Posterior vena cava (tissue), 2 donors: ENCODE data around the gene EFNA1. TPM values are rescaled to one million over a fixed set of nuclear protein-coding genes. Genes with fewer than 3 reads are reported as not detected.

ENCODE experiments used
- DNase-seq: peaks from one replicate; pipeline ENCODE4 v3.0.0-alpha.2; 2020; ENCODE audit warnings: low spot score
- intact Hi-C, 2 donors: fragments of 100-400 bp; cut with DNase I; formaldehyde crosslinking; loops; one replicate each; pipeline versions ENCODE4 v1.14.1 to v1.14.2; 2022 to 2023
- total RNA-seq, 2 donors: library from RNA; stranded (reverse); fragmentation: NEBNext Ultra II Directional; extraction: Animal tissue kit (Norgen Biotek cat#: 25700); gene quantifications; one replicate each; pipeline ENCODE4 v1.2.1, GENCODE V29; 2021
- donor health status: DM: yes; HTN: yes; CAD: no.
- donor health status: DM: yes; HTN: yes; CAD: no.

The EFNA1 gene
- total RNA-seq, 2 donors from 2014 or later, result 12.6 to 13.2 TPM

DNA sequence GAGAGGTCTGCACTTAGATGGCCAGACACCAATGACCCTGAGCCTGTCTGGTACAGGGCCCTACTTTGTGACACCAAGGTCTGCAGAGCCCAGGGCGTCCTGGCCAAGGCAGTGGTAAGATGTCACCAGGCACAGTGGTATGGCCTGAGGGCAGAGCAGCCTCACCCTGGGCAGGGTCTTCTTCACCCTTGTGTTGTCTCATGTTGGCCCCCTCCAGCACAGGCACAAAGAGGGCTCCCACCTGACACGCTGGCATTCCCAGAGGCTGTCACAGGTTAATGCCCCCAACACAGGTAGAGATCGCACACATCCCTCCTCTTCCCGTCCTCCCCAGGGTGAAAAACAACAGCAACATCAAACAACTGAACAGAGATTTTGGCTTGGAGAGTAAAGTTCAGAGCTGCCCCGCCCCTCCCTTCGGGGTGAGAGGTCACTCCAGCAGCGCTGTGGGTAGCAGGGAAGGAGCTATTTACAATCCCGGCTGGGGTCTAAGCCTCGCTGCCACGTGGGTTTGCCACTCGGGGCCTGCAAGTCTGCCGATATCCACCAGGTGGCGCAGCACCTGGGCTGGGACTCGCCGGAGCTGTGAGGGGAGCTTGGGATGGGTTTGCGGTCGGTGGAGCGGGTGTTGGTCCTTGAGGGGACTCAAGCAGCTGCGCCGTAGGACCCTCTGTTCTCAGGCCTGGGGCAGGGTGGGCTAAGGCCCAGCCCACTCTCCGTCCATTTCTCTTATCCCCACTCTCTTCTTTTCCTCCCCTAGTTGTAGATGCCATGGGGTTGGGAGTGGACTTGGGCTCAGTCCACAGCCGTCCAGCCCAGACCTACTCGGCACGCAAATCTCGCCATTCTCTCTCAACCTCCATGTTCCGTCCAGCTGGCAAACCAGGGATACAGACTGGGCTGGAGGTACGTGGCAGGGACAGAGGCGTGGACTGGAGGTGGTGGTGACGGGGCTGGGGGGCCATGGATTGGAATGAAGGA, 36.3 kb upstream of the EFNA1 start:
- DNase-seq, result peak; percentile 94
- intact Hi-C loops, result loop anchor here (1.0 to 5.0 kb wide), 4 partner anchors 36 to 76 kb away; partner anchors contain the start of gene EFNA1 (in 1 of the 2)

- DNase-seq, result no peak
- intact Hi-C loops, result loop anchor here (1.0 to 5.0 kb wide), 4 partner anchors 35 to 75 kb away; partner anchors contain the start of gene EFNA1 (in 1 of the 2)
Observed at GRCh38 chr1:155092131-155092530, 35.5 kb upstream of the EFNA1 start.

DNA sequence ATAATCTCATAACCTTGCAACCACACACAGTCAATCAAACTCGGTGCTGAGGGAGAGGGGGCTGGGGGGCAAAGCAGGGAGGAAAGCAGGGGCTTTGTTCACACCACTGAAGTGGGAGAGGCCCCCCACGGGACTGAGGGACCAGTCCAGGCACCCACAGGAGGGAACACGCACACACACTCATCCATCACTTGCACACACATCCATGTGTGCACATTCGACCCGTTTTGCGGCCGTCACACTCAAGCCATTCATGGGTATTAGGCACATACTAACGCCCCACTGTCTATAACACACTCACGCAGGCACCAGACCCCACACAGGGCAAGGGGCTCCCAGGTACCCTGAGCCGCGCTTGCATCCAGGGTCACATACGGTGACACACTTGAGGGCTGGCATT, 35.0 kb upstream of the EFNA1 start:
- intact Hi-C loops, result loop anchor here (1.0 to 5.0 kb wide), 4 partner anchors 35 to 75 kb away; partner anchors contain the start of gene EFNA1 (in 1 of the 2)
- no peak for DNase-seq

GRCh38 chr1:155093911-155094621, 33.6 kb upstream of the EFNA1 start:
- no peak for DNase-seq
- intact Hi-C loops, result loop anchor here (2.0 to 5.0 kb wide), 3 partner anchors 33 to 73 kb away; partner anchors contain the start of gene EFNA1 (in 1 of the 2)

GRCh38 chr1:155094622-155094948, 33.1 kb upstream of the EFNA1 start:
- no peak for DNase-seq
- intact Hi-C loops, result loop anchor here (5.0 kb wide), 2 partner anchors 33 to 73 kb away; partner anchors contain the start of gene EFNA1 (in 1 of the 2)

DNA sequence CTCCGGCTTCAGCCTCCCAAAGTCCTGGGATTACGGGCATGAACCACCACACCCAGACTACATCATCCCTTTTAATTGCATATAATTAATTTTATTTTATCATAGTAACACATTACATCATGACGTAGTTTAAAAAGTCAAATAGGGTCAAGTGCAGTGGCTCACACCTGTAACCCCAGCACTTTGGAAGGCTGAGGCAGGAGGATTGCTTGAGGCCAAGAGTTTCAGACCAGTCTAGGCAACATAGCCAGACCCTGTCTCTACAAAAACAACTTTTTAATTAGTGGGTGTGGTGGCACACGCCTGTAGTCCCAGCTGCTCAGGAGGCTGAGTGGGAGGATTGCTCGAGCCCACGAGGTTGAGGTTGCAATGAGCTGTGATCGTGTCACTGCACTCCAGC, 28.3 kb upstream of the EFNA1 start:
- intact Hi-C loops, result loop anchor here in 1 of 2 donors (5.0 kb wide), 1 partner anchor 1012 kb away; no protein-coding TSS in a partner anchor

DNA sequence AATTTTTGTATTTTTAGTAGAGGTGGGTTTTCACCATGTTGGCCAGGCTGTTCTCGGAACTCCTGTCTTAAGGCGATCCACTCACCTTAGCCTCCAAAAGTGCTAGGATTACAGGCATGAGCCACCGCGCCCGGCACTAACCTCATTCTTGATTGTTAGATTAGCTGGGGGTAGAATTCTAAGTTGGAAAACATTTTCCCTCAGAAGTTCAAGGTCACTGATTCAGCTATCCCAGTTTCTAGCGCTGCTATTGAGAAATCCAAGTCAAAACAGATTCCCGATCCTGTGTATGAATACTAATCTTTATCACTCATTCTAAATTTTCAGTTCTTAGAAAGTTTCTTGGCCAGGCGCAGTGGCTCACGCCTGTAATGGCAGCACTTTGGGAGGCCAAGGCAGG, 24.4 kb upstream of the EFNA1 start:
- DNase-seq, result no peak
- intact Hi-C loops, result no loop called here

More for the DNA sequence above, 28.3 kb upstream of the EFNA1 start:
- DNase-seq, result no peak

- intact Hi-C loops, result no loop called here
- DNase-seq, result no peak
Observed at GRCh38 chr1:155104605-155105534, 22.8 kb upstream of the EFNA1 start.

- intact Hi-C loops, result no loop called here
- no peak for DNase-seq
Observed at GRCh38 chr1:155105604-155106011, 22.1 kb upstream of the EFNA1 start.

- intact Hi-C loops, result no loop called here
- no peak for DNase-seq
Observed at GRCh38 chr1:155106862-155107261, 20.8 kb upstream of the EFNA1 start.

- DNase-seq, result no peak
- intact Hi-C loops, result no loop called here
Observed at GRCh38 chr1:155107309-155108264, 20.1 kb upstream of the EFNA1 start.

- no peak for DNase-seq
- intact Hi-C loops, result no loop called here
Observed at GRCh38 chr1:155108296-155108695, 19.4 kb upstream of the EFNA1 start.

DNA sequence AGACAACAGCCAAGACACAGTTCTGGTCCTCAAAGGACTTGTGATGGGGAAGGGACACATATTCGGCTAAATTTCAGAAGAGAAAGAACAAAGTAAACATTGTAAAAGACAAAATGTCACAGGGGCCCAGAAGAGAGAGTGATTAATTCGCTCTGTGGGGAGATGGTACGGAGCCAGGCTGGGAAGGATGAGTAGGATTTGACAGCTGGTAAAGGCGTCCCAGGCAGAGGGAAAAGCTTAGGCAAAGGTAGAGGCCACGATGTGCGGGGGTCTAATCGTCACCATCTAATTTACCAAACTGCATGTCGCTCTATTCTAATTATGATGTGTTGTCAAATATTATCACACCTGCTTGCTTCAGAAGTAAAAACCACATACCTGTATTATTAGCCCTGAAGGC, 17.3 kb upstream of the EFNA1 start:
- intact Hi-C loops, result no loop called here
- DNase-seq, result no peak

- intact Hi-C loops, result no loop called here
- no peak for DNase-seq
Observed at GRCh38 chr1:155110826-155111225, 16.9 kb upstream of the EFNA1 start.

DNA sequence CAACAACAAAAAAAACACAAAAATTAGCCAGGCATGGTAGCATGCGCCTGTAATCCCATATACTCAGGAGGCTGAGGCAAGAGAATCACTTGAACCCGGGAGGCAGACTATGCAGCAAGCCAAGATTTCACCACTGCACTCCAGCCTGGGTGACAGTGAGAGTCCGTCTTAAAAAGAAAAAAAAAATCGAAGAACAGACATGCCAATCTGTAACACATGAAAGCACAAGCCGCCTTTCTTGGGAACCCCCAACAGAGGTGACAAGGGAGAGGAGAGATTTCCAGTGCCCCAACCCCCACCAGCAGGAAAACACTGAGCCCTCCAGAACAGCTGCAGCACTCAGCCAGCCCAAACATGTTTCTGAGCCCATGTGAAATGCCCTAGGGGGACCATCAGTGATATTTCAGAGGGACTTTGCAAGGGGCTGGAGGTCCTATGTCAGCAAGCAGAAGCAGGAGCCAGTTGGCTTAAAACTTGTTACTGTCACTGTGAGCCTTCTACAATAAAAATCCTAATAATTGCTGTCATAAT, 14.2 kb upstream of the EFNA1 start:
- no peak for DNase-seq
- intact Hi-C loops, result no loop called here

DNA sequence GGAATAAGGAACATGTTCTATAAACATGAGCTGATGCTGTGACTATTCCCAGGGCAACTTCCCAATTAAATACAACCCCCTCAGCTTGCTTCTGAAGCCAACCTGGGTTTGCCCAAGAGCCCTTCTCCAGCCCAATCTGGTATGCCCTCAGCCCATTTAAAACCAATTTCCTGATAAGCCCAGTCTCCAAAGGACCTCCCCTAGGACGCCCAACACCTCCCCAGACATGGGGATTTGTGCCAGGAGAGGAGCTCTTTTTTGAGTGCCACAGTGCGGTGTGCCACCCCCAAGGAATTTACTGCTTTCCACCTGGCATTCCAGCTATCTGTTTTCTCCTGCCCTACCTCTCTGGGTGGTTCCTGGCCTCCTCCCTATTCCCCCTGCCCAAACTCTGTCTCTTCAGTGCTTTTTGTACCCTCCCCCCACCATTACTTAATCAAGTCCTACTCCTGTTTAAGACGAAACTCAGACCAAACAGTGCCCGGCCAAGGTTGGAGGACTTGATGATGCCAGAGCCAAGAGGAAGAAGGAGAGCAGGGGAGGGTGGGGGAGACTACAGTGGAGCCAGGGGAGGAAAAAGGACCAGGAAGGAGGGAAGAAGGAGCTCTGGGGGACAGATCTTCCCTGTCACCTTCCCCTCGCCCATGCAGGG, 11.4 kb upstream of the EFNA1 start:
- no peak for DNase-seq
- intact Hi-C loops, result no loop called here

GRCh38 chr1:155117610-155118009, 10.1 kb upstream of the EFNA1 start:
- intact Hi-C loops, result no loop called here
- no peak for DNase-seq
